Activated CD8-positive, alpha-beta T cell treated with anti-CD3 and anti-CD28 coated beads, Interleukin-2, amount 10 ng/mL, durations not matched to agents 7 days and 5 days (primary cell): ENCODE data around the gene WNK2. TPM values are rescaled to one million over a fixed set of nuclear protein-coding genes. Genes with fewer than 3 reads are reported as not detected.
"Not testable (repeated sequence)": the region's sequence is repeated elsewhere in the genome, so short reads cannot be mapped to it uniquely, and the experiment has no call there.

Experiments used
- ATAC-seq: fragments of 150-1000 bp; cut with Tn5 transposase; one replicate; pipeline ENCODE4 v1.10.0; 2021; ENCODE audit warnings: moderate library complexity
- CTCF ChIA-PET: fragments of 350-600 bp; sonication (Branson Sonifier 250); formaldehyde crosslinking; loops from one replicate; lab custom pipeline; 2021; ENCODE audit warnings: antibody characterized with exemption; lab: Charles Lee
- POLR2A ChIA-PET: fragments of 350-600 bp; sonication (Branson Sonifier 250); formaldehyde crosslinking; loops from one replicate; lab custom pipeline; 2021; ENCODE audit warnings: antibody characterized with exemption; lab: Charles Lee
- DNase-seq: peaks from one replicate; pipeline ENCODE4 v3.0.0-alpha.2; 2020
- H3K27ac Mint-ChIP-seq: one replicate; pipeline ENCODE4 v1.8.0; 2021; ENCODE audit warnings: mild to moderate bottlenecking, mixed read lengths
- H3K27me3 Mint-ChIP-seq: one replicate; pipeline ENCODE4 v1.8.0; 2021; ENCODE audit warnings: low read depth, mixed read lengths
- H3K36me3 Mint-ChIP-seq: one replicate; pipeline ENCODE4 v1.8.0; 2021; ENCODE audit warnings: low read depth, mixed read lengths
- H3K4me1 Mint-ChIP-seq: one replicate; pipeline ENCODE4 v1.8.0; 2021; ENCODE audit warnings: low read depth, mixed read lengths
- H3K4me3 Mint-ChIP-seq: one replicate; pipeline ENCODE4 v1.8.0; 2021; ENCODE audit warnings: mild to moderate bottlenecking, mixed read lengths
- H3K9me3 Mint-ChIP-seq: one replicate; pipeline ENCODE4 v1.8.0; 2022; ENCODE audit warnings: mixed read lengths; ENCODE audit not compliant: insufficient read depth
- total RNA-seq, 2 experiments: library from RNA; stranded (reverse); gene quantifications; one replicate each; pipeline ENCODE4 v1.2.3, GENCODE V29; 2021

Gene WNK2
- total RNA-seq: not detected

- Mint-ChIP-seq H3K4me3 (peak within 1 kb of the TSS; percentile 50), H3K4me1 (peaks cover 8% of the 10 kb centered on the region), H3K27ac (no peak within 1 kb of the TSS), H3K36me3 (no peaks in the 10 kb centered on the region), H3K9me3 (no peaks in the 10 kb centered on the region), H3K27me3 (peaks cover 49% of the 10 kb centered on the region)
- ChIA-PET POLR2A (no interaction called here), CTCF (no interaction called here)
- DNase-seq (peak; percentile 30), ATAC-seq (peak; percentile 87)
Measured at GRCh38 chr9:93183663-93184431, at the start of gene WNK2. TSS of gene WNK2 (plus strand) at chr9:93184139. CDS start at chr9:93184930, 791 bp downstream.

DNA sequence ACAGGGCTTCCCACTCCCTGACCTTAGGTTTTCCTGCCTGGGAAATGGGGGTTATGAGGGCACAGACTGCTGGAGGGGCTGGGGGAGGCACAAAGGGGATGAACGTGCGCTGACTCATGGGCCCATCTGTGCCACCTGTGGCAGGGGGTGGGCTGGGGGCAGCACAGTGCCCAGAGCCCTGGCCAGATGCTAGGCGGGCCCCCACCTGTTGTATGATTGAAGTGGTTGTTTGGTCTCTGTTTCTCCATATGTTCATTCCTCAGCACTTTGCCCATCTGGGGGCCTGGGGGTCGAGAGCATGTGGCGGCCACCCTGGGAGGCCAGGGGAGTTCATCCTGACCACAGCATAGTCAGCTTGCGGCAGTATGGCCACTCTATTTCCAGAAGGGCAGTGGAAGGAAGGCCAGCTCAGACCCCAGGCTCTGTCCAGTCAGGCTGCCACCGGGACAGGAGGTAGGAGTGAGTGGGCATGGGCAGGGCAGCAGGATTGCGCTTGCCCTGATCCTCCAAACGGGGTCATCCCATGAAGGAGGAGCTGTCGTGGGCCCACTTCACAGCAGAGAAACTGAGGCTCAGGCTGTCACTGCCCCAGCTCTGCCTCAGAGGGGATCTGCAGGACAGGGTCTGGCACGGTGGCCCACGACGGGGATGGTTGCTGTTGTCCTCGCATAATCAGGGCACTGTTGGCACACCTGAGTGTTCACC is 49.0 kb upstream of the WNK2 start:
- ATAC-seq (no peak), DNase-seq (no peak)
- ChIA-PET CTCF (interaction anchor here (1.2 to 2.1 kb wide), 6 partner anchors 12 to 432 kb away, joined by 4 to 11 read pairs (median 6); no protein-coding TSS in a partner anchor), POLR2A (interaction anchor here (0.9 to 1.6 kb wide), 8 partner anchors 7 to 76 kb away, joined by 3 to 6 read pairs (median 5); partner anchors contain the start of gene CARD19)
- Mint-ChIP-seq H3K27ac (peak overlapping the region; percentile 74), H3K4me1 (peaks cover 54% of the 10 kb centered on the region), H3K27me3 (no peaks in the 10 kb centered on the region), H3K4me3 (peak overlapping the region; percentile 71), H3K9me3 (peaks cover 3% of the 10 kb centered on the region), H3K36me3 (no peaks in the 10 kb centered on the region)

DNA sequence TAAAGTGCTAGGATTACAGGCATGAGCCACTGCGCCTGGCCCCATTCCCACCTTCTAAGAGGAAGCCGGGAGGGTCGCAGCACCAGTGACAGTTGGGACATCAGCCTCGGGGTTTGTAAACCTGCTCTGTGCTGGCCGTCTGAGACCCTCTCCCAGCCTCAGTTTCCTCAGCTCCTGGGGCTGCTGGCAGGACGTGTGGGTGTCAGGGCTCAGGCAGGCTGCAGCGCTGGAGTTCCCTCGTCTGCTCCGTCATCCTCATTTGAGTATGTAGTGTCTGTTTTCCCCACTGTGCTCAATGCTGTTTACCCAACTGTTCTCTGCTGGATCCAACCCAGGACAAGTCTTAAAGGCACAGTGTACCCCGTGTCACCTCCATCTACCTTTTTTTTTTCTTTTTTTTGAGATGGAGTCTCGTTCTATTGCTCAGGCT is 47.9 kb upstream of the WNK2 start:
- no peak for DNase-seq
- H3K27me3 Mint-ChIP-seq: no peaks in the 10 kb centered on the region
- H3K27ac Mint-ChIP-seq: no peak overlapping the region
- ChIA-PET POLR2A (no interaction called here), CTCF (interaction anchor here (1.0 kb wide), 1 partner anchor 187 kb away, joined by 3 read pairs; no protein-coding TSS in a partner anchor)
- peak overlapping the region; percentile 6 for H3K4me3 Mint-ChIP-seq
- no peaks in the 10 kb centered on the region for H3K36me3 Mint-ChIP-seq
- peaks cover 52% of the 10 kb centered on the region for H3K4me1 Mint-ChIP-seq
- peaks cover 3% of the 10 kb centered on the region for H3K9me3 Mint-ChIP-seq
- no peak for ATAC-seq

GRCh38 chr9:93137362-93137761 is 46.6 kb upstream of the WNK2 start:
- H3K27ac Mint-ChIP-seq: peak overlapping the region; percentile 55
- H3K9me3 Mint-ChIP-seq: peaks cover 3% of the 10 kb centered on the region
- no peaks in the 10 kb centered on the region for H3K27me3 Mint-ChIP-seq
- DNase-seq: no peak
- peaks cover 46% of the 10 kb centered on the region for H3K4me1 Mint-ChIP-seq
- POLR2A ChIA-PET: interaction anchor here (1.2 kb wide), 1 partner anchor 41 kb away, joined by 5 read pairs; the partner anchor contains the start of gene CARD19
- CTCF ChIA-PET: interaction anchor here (2.5 kb wide), 1 partner anchor 28 kb away, joined by 8 read pairs; no protein-coding TSS in a partner anchor
- H3K36me3 Mint-ChIP-seq: no peaks in the 10 kb centered on the region
- no peak for ATAC-seq
- no peak overlapping the region for H3K4me3 Mint-ChIP-seq

DNA sequence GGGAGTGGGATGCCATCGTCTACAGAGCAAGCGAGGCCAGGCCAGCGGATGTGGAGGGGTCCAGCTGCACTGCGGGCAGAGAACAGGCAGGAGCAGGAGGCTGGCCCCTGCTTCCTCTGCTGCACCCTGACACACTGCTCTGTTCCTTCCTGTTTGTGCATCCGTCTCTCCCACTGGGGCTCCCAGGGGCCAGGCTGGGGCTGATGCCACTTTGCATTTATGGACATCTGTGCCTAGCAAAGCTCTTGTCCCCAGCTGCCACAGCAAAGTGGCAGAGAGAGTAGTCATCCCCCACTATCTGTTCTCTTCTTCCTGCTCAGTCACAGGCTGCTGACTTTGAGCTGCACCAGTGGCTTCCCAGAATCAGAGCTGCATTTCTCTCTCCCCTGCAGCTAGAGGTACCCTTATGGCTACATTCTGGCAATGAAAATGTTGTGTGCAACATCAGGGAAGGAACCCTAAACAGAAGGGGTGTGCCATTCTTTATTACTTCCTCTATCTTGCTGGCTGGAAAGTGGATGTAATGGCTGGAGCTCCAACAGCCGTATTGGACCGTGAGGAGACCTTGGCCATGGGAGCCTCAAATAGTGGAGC is 45.7 kb upstream of the WNK2 start:
- peaks cover 42% of the 10 kb centered on the region for H3K4me1 Mint-ChIP-seq
- no peaks in the 10 kb centered on the region for H3K36me3 Mint-ChIP-seq
- CTCF ChIA-PET: interaction anchor here (2.5 kb wide), 1 partner anchor 29 kb away, joined by 8 read pairs; no protein-coding TSS in a partner anchor
- ATAC-seq (no peak), DNase-seq (no peak)
- peak overlapping the region; percentile 49 for H3K27ac Mint-ChIP-seq
- POLR2A ChIA-PET: interaction anchor here (1.0 to 1.2 kb wide), 2 partner anchors 18 to 42 kb away, joined by 4 to 5 read pairs; partner anchors contain the start of gene CARD19
- H3K27me3 Mint-ChIP-seq: no peaks in the 10 kb centered on the region
- no peak overlapping the region for H3K4me3 Mint-ChIP-seq
- H3K9me3 Mint-ChIP-seq: peaks cover 3% of the 10 kb centered on the region

- H3K27ac Mint-ChIP-seq: no peak overlapping the region
- DNase-seq (no peak), ATAC-seq (no peak)
- POLR2A ChIA-PET: interaction anchor here (0.7 kb wide), 1 partner anchor 11 kb away, joined by 4 read pairs; no protein-coding TSS in a partner anchor
- H3K36me3 Mint-ChIP-seq: no peaks in the 10 kb centered on the region
- H3K27me3 Mint-ChIP-seq: no peaks in the 10 kb centered on the region
- peaks cover 49% of the 10 kb centered on the region for H3K4me1 Mint-ChIP-seq
- H3K9me3 Mint-ChIP-seq: peaks cover 3% of the 10 kb centered on the region
- CTCF ChIA-PET: interaction anchor here (1.2 to 1.3 kb wide), 2 partner anchors 11 to 20 kb away, joined by 3 to 5 read pairs; no protein-coding TSS in a partner anchor
- no peak overlapping the region for H3K4me3 Mint-ChIP-seq
Measured at GRCh38 chr9:93139365-93140182, 44.4 kb upstream of the WNK2 start.

- H3K4me1 Mint-ChIP-seq: peaks cover 51% of the 10 kb centered on the region
- no peak overlapping the region for H3K27ac Mint-ChIP-seq
- no peak for DNase-seq
- ChIA-PET POLR2A (interaction anchor here (1.7 kb wide), 1 partner anchor 8 kb away, joined by 5 read pairs; the partner anchor contains the start of gene NINJ1), CTCF (interaction anchor here (1.2 to 2.8 kb wide), 3 partner anchors 11 to 424 kb away, joined by 4 to 9 read pairs (median 5); no protein-coding TSS in a partner anchor)
- H3K36me3 Mint-ChIP-seq: peaks cover 3% of the 10 kb centered on the region
- no peak for ATAC-seq
- no peak overlapping the region for H3K4me3 Mint-ChIP-seq
- H3K9me3 Mint-ChIP-seq: peaks cover 3% of the 10 kb centered on the region
- no peaks in the 10 kb centered on the region for H3K27me3 Mint-ChIP-seq
Measured at GRCh38 chr9:93141771-93142483, 42.0 kb upstream of the WNK2 start.

GRCh38 chr9:93143830-93144530 is 40.0 kb upstream of the WNK2 start:
- ATAC-seq: peak; percentile 89
- CTCF ChIA-PET: interaction anchor here (0.6 to 2.8 kb wide), 5 partner anchors 9 to 538 kb away, joined by 3 to 9 read pairs (median 4); no protein-coding TSS in a partner anchor
- POLR2A ChIA-PET: interaction anchor here (0.8 to 1.7 kb wide), 5 partner anchors 10 to 423 kb away, joined by 3 to 7 read pairs (median 4); partner anchors contain the start of gene NINJ1
- H3K27me3 Mint-ChIP-seq: no peaks in the 10 kb centered on the region
- H3K27ac Mint-ChIP-seq: peak overlapping the region; percentile 96
- H3K36me3 Mint-ChIP-seq: peaks cover 8% of the 10 kb centered on the region
- peaks cover 46% of the 10 kb centered on the region for H3K4me1 Mint-ChIP-seq
- H3K9me3 Mint-ChIP-seq: peaks cover 9% of the 10 kb centered on the region
- peak; percentile 75 for DNase-seq
- peak overlapping the region; percentile 51 for H3K4me3 Mint-ChIP-seq

- H3K27me3 Mint-ChIP-seq, H3K4me3 Mint-ChIP-seq, POLR2A ChIA-PET, ATAC-seq: not testable (repeated sequence)
- CTCF ChIA-PET: interaction anchor here (1.4 to 1.5 kb wide), 2 partner anchors 13 to 38 kb away, joined by 4 to 6 read pairs; partner anchors contain the start of gene NINJ1
- Mint-ChIP-seq H3K27ac (peak overlapping the region; percentile 13), H3K4me1 (peaks cover 42% of the 10 kb centered on the region), H3K9me3 (peaks cover 11% of the 10 kb centered on the region), H3K36me3 (peaks cover 11% of the 10 kb centered on the region)
- peak; percentile 39 for DNase-seq
Measured at GRCh38 chr9:93146696-93147095, 37.2 kb upstream of the WNK2 start.
